GM20431 (cell line): ENCODE measurements around the gene ISOC2.
"Not testable (repeated sequence)": the region's sequence is repeated elsewhere in the genome, so short reads cannot be mapped to it uniquely, and the experiment has no call there.

ENCODE experiments used
- in situ Hi-C: fragments of 300-500 bp; cut with MseI, MboI; formaldehyde crosslinking; loops from one replicate; pipeline ENCODE4 v1.15.0; 2020; ENCODE audit warnings: low sequenced_read_pairs; ENCODE audit not compliant: unreplicated experiment

The ISOC2 gene

GRCh38 chr19:55461259-55461973 lies at the start of gene ISOC2:
ISOC2 (minus strand) TSS chr19:55461642; CDS start chr19:55456486, 5,156 bp downstream.
- in situ Hi-C loops = no loop called here

GRCh38 chr19:55508120-55508519 lies 46.7 kb upstream of the ISOC2 start:
- in situ Hi-C loops = no loop called here

GRCh38 chr19:55504981-55505380 lies 43.5 kb upstream of the ISOC2 start:
- in situ Hi-C loops = no loop called here

GRCh38 chr19:55504252-55504603 lies 42.8 kb upstream of the ISOC2 start:
- in situ Hi-C loops = no loop called here

- in situ Hi-C loops = no loop called here
Measured at GRCh38 chr19:55503502-55504251, 42.2 kb upstream of the ISOC2 start.

- in situ Hi-C loops = no loop called here
Measured at GRCh38 chr19:55503157-55503501, 41.7 kb upstream of the ISOC2 start.

GRCh38 chr19:55502197-55502952 lies 40.9 kb upstream of the ISOC2 start:
- in situ Hi-C loops = no loop called here

GRCh38 chr19:55500368-55500952 lies 39.0 kb upstream of the ISOC2 start:
- in situ Hi-C loops = no loop called here

GRCh38 chr19:55498246-55498840 lies 36.9 kb upstream of the ISOC2 start:
- in situ Hi-C loops = no loop called here

GRCh38 chr19:55497763-55498162 lies 36.3 kb upstream of the ISOC2 start:
- in situ Hi-C loops = no loop called here

GRCh38 chr19:55496820-55497219 lies 35.4 kb upstream of the ISOC2 start:
- in situ Hi-C loops = not testable (repeated sequence)

- in situ Hi-C loops = no loop called here
Measured at GRCh38 chr19:55495646-55496349, 34.4 kb upstream of the ISOC2 start.

- in situ Hi-C loops = no loop called here
Measured at GRCh38 chr19:55494172-55494761, 32.8 kb upstream of the ISOC2 start.

GRCh38 chr19:55493645-55494171 lies 32.3 kb upstream of the ISOC2 start:
- in situ Hi-C loops = no loop called here

GRCh38 chr19:55493052-55493644 lies 31.7 kb upstream of the ISOC2 start:
- in situ Hi-C loops = no loop called here

GRCh38 chr19:55492362-55492944 lies 31.0 kb upstream of the ISOC2 start:
- in situ Hi-C loops = no loop called here

- in situ Hi-C loops = no loop called here
Measured at GRCh38 chr19:55491546-55492360, 30.3 kb upstream of the ISOC2 start.
